Esophagus muscularis mucosa (tissue), 4 donors: Measurements from ENCODE around the gene IL17C.

Source experiments
- CTCF ChIP-seq, 3 experiments: fragments of 200-600 bp in 2 of 3; fragments of 450-650 bp in 1 of 3; sonication (generic) in 2 of 3; IDR thresholded peaks; one replicate each; pipeline ENCODE4 v1.5.1; 2017 to 2019; ENCODE audit warnings: antibody characterized with exemption in 3 of 3, mild to moderate bottlenecking in 2 of 3, moderate library complexity in 1 of 3
- EP300 ChIP-seq: sonication (generic); formaldehyde crosslinking; IDR thresholded peaks from one replicate; pipeline ENCODE4 v1.6.1; 2017; ENCODE audit warnings: antibody characterized with exemption
- POLR2A ChIP-seq: fragments of 450-650 bp; IDR thresholded peaks from one replicate; pipeline ENCODE4 v1.6.1; 2017; ENCODE audit warnings: antibody characterized with exemption, moderate library complexity, mild to moderate bottlenecking, low read depth
- POLR2AphosphoS5 ChIP-seq, 2 donors: sonication (generic); formaldehyde crosslinking; IDR thresholded peaks; one replicate each; pipeline ENCODE4 v1.6.1; 2017; ENCODE audit warnings: antibody characterized with exemption in 2 of 2

- TF ChIP-seq CTCF (IDR thresholded peaks at IDR 0.05), result no peak
- TF ChIP-seq POLR2A, result no peak
- no peak for TF ChIP-seq POLR2AphosphoS5 (IDR thresholded peaks at IDR 0.05)
- no peak for TF ChIP-seq EP300
These were observed 44.5 kb upstream of the IL17C start for GRCh38 chr16:88593910-88594309.
